GM12865 (cell line): ENCODE data around the gene PSD2.

Source experiments
- DNase-seq: peaks from one replicate; pipeline ENCODE4 v3.0.0; 2010; ENCODE audit warnings: low read depth
- H3K4me3 ChIP-seq: 2 replicates; pipeline ENCODE4 v1.5.1; 2011; ENCODE audit warnings: mild to moderate bottlenecking, low read depth, low read length, control low read depth
- TF ChIP-seq, protein P1 (sequence below): IDR thresholded peaks from 2 replicates; pipeline ENCODE4 v1.5.1; 2011; ENCODE audit warnings: low read length, control low read depth, low read depth, inconsistent platforms; ENCODE audit not compliant: insufficient read depth; ENCODE audit errors: missing control alignments

The PSD2 gene

DNA sequence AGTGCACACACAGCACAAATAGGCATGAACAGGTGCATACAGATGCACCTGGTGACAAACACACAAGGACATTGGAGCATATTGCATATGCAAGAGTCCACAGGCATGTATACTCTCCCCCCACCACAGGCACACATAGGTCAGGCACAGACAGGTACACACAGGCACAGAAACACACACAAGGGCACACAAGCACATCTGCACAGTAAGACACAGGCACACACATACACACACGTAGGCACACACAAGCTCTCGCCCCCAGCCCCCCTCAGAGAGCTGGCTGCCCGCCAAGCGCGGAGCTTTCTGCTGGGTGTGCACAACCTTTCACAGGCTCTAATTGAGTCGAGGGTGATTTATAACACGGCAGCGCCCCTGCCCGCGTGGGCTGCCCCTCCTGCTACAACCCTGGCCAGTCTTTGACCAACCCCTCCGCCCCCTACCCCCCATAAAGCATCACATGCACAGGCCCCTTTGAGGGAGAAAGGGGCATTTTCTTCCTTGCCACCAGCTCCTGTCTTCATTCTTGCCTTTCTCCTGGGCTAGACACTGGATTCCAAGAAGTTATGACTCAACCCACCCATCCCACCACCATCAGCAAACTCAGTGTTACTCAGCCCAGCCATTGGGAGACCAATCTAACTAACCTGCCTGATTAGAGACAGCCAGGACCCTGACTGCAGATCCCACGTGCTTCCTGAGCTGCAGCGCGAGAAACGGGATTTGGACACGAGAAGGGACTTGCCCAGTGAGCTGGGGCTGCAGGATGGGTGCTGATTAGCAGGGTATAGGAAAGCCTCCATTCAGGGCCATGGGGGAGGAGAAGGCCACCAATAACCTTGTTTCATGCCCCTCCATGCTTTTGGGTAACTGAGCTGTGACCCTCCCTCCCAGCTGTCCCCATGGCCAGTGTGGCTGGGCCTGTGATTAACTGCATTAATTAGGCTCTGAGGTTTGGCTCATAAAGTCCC, 42.8 kb upstream of the PSD2 start:
- no peak overlapping the region for H3K4me3 ChIP-seq
- no peak for DNase-seq
- TF ChIP-seq, protein P1, sequence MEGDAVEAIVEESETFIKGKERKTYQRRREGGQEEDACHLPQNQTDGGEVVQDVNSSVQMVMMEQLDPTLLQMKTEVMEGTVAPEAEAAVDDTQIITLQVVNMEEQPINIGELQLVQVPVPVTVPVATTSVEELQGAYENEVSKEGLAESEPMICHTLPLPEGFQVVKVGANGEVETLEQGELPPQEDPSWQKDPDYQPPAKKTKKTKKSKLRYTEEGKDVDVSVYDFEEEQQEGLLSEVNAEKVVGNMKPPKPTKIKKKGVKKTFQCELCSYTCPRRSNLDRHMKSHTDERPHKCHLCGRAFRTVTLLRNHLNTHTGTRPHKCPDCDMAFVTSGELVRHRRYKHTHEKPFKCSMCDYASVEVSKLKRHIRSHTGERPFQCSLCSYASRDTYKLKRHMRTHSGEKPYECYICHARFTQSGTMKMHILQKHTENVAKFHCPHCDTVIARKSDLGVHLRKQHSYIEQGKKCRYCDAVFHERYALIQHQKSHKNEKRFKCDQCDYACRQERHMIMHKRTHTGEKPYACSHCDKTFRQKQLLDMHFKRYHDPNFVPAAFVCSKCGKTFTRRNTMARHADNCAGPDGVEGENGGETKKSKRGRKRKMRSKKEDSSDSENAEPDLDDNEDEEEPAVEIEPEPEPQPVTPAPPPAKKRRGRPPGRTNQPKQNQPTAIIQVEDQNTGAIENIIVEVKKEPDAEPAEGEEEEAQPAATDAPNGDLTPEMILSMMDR, result no peak

DNA sequence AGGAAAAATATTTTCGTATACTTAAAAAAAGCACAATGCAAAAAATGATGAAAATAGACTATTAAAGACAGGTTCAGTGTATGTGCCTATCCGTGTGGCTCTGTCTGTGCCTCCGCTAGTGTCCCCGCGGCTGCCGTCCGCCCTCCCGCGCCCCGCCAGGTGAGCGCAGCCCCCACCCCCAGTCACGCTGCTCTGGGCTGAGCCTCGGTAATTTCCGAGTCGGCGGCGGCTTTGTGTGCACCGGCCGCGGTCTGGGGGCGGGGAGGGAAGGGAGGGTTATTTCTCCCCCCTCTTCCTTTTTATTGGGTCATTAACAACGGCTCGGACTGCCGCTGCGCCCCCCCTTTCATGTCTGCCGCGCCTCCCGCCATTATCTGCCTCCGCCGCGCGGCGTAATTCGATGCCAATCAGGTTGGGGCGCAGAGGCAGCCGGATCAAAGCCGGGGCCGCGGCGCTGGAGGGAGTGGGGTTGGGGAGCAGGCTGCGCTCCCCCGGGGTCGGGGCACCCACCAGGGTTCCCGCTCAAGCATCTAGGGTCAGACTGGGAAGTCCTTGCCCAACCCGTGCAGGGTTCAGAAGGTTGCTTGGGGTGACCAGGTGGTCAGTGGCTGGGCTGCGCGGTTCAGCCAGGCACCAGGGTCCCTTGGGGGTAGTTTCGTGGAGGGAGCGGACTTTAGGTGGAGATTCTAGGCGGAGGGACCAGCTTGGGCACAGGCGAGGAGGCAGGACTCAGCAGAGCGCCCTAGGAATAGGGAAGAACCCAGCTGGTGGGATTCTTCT, 39.5 kb upstream of the PSD2 start:
- no peak for DNase-seq
- peak overlapping the region; percentile 34 for H3K4me3 ChIP-seq
- TF ChIP-seq, protein P1, result no peak

DNA sequence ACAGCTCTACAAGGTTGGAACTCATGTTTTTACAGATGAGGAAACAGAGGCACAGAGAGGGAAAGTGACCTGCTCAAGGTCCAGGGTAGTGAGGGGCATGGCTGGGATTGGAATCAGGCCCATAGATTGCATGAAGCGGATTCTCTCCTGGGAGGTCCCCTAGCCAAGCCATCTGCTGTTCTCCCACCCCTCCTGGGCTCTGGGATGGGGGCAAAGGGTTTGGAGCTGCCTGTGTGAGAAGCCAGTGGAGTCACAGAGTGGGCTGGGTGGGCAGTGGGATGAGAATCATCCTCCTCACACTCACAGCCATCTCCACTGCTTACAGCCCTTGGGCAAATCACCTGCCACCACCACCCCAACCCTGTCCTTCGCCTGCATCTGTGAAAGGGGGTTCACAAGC, 38.6 kb upstream of the PSD2 start:
- TF ChIP-seq, protein P1, result no peak
- DNase-seq, result no peak
- H3K4me3 ChIP-seq, result no peak overlapping the region

DNA sequence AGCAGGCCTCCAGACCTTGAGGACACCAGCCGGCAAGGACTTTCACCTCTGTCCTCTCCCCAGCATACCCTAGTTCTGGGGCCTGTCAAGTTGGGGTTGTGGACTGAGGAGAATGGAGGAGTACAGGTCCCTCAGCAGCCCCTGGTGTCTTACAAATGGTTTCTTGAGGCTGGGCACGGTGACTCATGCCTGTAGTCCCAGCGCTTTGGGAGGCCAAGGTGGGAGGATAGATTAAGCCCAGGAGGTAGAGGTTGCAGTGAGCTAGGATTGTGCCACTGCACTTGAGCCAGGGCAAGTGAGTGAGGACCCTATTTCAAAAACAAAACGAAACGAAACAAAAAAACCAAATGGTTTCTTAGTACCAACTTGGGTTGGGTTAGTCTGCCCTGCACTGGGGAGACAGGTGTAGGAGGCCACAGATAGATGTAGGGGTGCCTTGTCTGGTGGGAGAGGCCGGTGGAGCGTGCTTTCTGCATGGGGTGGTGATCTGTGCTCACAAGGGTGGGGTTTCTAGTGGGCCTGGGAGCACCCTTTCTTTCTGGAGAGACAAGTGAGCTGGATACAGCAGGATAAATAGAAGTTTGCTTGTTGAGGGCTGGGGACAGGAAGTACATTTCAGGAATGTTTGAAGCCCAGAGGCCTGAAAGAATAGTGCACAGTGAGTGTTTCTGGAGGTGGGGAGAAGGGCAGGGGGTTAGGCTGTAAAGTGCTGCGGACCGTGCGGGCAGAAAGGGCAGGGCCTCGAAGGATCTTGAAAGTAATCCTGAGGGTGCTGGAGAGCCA, 37.7 kb upstream of the PSD2 start:
- TF ChIP-seq, protein P1, result no peak
- DNase-seq, result no peak

DNA sequence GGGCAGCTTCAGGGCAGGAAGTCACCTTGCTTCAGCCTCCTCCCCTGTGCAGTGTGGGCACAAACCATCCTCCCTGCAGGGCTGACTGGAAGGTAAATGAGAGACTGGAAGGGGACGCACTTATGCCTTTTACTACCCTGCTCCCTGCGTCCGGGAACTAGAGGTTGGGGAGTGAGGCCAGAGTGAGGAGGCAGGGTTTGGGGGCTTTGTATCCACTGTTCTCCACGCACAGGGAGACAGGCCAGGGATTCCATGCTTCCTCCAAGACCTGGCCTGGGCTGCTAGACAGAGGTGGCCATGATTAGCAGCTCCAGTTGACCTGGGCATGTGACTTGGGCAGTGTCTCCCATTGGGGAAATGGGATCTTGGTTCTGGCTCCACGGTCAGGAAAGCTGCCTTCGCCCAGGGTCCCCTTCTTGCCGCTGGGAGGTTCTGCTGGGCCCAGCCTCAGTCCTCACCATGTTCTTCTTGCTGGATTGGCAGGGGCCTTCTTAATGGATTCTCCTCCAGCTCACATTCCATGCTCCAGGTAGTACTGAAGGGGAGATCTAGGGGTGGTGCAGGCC, 37.0 kb upstream of the PSD2 start:
- H3K4me3 ChIP-seq, result no peak overlapping the region
- DNase-seq, result no peak
- TF ChIP-seq, protein P1, result no peak

More for the DNA sequence above, 37.7 kb upstream of the PSD2 start:
- no peak overlapping the region for H3K4me3 ChIP-seq

DNA sequence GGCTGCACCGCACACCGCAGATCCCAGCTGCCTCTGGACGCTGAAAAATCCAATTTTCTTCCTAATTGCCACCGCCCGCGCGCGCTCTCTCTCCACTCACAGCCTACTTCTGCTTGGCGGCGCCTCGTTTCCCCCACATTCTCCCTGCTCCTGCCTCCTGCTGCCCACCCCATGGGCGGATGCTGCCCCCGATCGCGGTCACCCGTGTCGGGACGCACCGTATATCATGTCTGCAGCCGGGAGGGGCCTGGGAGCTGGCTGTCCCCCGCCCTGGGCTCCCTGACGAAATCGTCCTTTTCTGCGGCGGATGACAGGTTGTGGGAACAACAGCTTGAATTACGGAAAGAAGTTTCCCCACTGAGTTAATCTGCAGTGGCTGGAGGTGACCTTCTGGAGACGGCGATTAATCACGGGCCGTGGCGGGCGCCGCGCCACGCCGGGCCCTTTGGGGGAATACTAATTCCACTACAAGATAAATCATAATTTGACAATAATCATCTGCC, 36.3 kb upstream of the PSD2 start:
- no peak for DNase-seq
- H3K4me3 ChIP-seq, result no peak overlapping the region
- TF ChIP-seq, protein P1, result no peak
